ENCODE measurements around the gene RBM10.
"Not testable (repeated sequence)": the region's sequence is repeated elsewhere in the genome, so short reads cannot be mapped to it uniquely, and the experiment has no call there.

RBM10 gene

DNA sequence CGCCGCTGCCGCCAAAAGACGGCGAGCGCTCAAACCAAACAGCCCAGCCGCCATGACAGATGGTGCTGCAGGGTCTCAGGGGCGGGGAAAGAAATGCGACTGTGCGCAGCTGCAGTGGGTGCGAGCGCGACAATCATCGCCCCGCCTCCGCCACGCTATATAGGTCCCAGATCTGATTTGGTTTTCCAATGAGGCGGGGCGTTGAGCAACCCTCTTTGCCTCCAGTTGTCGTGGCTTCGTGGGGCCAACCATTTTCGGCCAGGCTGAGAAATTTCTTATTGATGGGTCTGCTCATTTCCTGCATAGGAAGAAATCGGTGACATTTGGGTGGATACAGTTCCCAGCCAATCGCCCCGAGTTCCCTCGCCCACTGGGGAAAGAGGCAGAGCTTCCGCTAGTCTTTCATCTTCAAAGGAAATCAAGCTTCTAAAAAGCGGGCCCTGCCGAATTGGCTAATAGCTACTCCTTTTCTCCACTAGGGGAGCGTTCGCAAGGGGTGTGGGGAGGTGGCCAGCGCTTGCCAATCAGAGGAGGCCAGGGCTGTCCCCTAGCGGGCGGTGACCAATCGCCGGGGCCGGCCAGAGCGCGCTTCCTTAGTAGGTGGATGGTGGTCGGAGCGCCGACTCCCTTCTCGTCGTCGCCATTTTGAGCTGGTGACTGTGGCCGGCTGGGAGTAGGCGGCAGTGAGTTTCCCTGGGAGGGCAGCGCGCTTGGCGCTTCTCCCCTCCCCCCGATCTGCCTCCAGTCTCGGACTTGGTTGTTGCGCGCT is at the start of gene RBM10, which contains the start of gene NDUFB11:
Gene RBM10 (plus strand): TSS at position 596 of the 769 bp plus-strand sequence. CDS start 2,261 bp downstream, outside the sequence.
Gene NDUFB11 (minus strand): TSS at position 77 of the 769 bp plus-strand sequence. CDS start 23 bp downstream, at position 54.
- Histone ChIP-seq H3K4me1 (ENCODE audit: control insufficient read depth, insufficient read depth, low read length) (peaks cover 18% of the 10 kb centered on the region), H3K9ac (ENCODE audit: low read length) (peak within 1 kb of the TSS; percentile 91), H3K9me3 (ENCODE audit: control insufficient read depth, low read length) (peaks cover 6% of the 10 kb centered on the region), H3K36me3 (ENCODE audit: control insufficient read depth, insufficient read depth, low read length, severe bottlenecking) (peaks cover 20% of the 10 kb centered on the region), H3K4me3 (ENCODE audit: low read length) (peak within 1 kb of the TSS; percentile 89), H3K27me3 (replicated peaks; ENCODE audit: control insufficient read depth, insufficient read depth, low read length) (peaks cover 10% of the 10 kb centered on the region)
- DNase-seq (ENCODE audit: low read depth) = peak; percentile 95

DNA sequence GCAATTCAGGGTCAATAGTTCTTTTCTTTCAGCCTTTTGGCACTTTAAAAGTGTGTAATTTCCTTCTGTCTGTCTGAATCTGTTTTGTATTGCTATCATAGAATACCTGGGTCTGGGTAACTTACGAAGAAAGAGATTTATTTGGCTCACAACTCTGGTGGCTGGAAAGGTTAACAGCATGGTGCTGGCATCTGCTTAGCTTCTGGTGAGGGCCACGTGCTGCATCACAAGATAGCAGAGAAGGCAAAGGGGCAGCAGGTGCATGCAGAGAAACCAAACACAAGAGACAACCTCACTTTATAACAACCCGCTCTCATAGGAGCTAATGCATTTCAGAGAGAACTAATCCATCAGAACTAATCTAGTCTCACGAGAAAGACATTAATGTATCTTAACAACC is 48.0 kb upstream of the RBM10 start:
- Histone ChIP-seq H3K4me3 (ENCODE audit: low read length) (no peak overlapping the region), H3K9me3 (ENCODE audit: control insufficient read depth, low read length) (peaks cover 2% of the 10 kb centered on the region), H3K9ac (ENCODE audit: low read length) (no peak overlapping the region), H3K36me3 (ENCODE audit: control insufficient read depth, insufficient read depth, low read length, severe bottlenecking) (no peaks in the 10 kb centered on the region), H3K27me3 (replicated peaks; ENCODE audit: control insufficient read depth, insufficient read depth, low read length) (peaks cover 23% of the 10 kb centered on the region), H3K4me1 (ENCODE audit: control insufficient read depth, insufficient read depth, low read length) (no peaks in the 10 kb centered on the region)
- DNase-seq (ENCODE audit: low read depth) = no peak

- no peaks in the 10 kb centered on the region for H3K4me1 ChIP-seq (ENCODE audit: control insufficient read depth, insufficient read depth, low read length)
- H3K9me3 ChIP-seq (ENCODE audit: control insufficient read depth, low read length) = peaks cover 2% of the 10 kb centered on the region
- peaks cover 23% of the 10 kb centered on the region for H3K27me3 ChIP-seq (replicated peaks; ENCODE audit: control insufficient read depth, insufficient read depth, low read length)
- no peak overlapping the region for H3K4me3 ChIP-seq (ENCODE audit: low read length)
- no peaks in the 10 kb centered on the region for H3K36me3 ChIP-seq (ENCODE audit: control insufficient read depth, insufficient read depth, low read length, severe bottlenecking)
- no peak for DNase-seq (ENCODE audit: low read depth)
- no peak overlapping the region for H3K9ac ChIP-seq (ENCODE audit: low read length)
Observed at GRCh38 chrX:47098338-47099094, 46.5 kb upstream of the RBM10 start.

GRCh38 chrX:47101206-47101605 is 43.8 kb upstream of the RBM10 start:
- Histone ChIP-seq H3K36me3 (ENCODE audit: control insufficient read depth, insufficient read depth, low read length, severe bottlenecking) (no peaks in the 10 kb centered on the region), H3K4me3 (ENCODE audit: low read length) (no peak overlapping the region), H3K9ac (ENCODE audit: low read length) (no peak overlapping the region), H3K9me3 (ENCODE audit: control insufficient read depth, low read length) (peaks cover 2% of the 10 kb centered on the region), H3K27me3 (replicated peaks; ENCODE audit: control insufficient read depth, insufficient read depth, low read length) (peaks cover 23% of the 10 kb centered on the region), H3K4me1 (ENCODE audit: control insufficient read depth, insufficient read depth, low read length) (no peaks in the 10 kb centered on the region)
- no peak for DNase-seq (ENCODE audit: low read depth)

DNA sequence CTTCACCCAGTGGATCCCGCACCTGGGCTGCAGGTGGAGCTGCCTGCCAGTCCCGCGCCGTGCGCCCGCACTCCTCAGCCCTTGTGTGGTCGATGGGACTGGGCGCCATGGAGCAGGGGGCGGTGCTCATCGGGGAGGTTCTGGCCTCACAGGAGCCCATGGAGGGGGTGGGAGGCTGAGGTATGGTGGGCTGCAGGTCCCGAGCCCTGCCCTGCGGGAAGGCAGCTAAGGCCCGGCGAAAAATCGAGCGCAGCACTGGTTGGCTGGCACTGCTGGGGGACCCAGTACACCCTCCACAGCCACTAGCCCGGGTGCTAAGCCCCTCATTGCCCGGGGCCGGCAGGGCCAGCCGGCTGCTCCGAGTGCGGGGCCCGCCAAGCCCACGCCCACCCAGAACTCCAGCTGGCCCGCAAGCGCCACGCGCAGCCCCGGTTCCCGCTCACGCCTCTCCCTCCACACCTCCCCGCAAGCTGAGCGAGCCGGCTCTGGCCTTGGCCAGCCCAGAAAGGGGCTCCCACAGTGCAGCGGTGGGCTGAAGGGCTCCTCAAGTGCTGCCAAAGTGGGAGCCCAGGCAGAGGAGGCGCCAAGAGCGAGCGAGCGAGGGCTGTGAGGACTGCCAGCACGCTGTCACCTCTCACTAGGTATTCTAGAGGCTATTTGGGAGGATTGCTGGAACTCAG is 33.9 kb upstream of the RBM10 start:
- not testable (repeated sequence) for H3K36me3 ChIP-seq (ENCODE audit: control insufficient read depth, insufficient read depth, low read length, severe bottlenecking); H3K4me1 ChIP-seq (ENCODE audit: control insufficient read depth, insufficient read depth, low read length); H3K4me3 ChIP-seq (ENCODE audit: low read length); H3K9me3 ChIP-seq (ENCODE audit: control insufficient read depth, low read length); H3K9ac ChIP-seq (ENCODE audit: low read length); DNase-seq (ENCODE audit: low read depth)
- peaks cover 15% of the 10 kb centered on the region for H3K27me3 ChIP-seq (replicated peaks; ENCODE audit: control insufficient read depth, insufficient read depth, low read length)

- Histone ChIP-seq H3K4me1 (ENCODE audit: control insufficient read depth, insufficient read depth, low read length) (no peaks in the 10 kb centered on the region), H3K9me3 (ENCODE audit: control insufficient read depth, low read length) (no peaks in the 10 kb centered on the region), H3K27me3 (replicated peaks; ENCODE audit: control insufficient read depth, insufficient read depth, low read length) (peaks cover 15% of the 10 kb centered on the region), H3K9ac (ENCODE audit: low read length) (no peak overlapping the region), H3K4me3 (ENCODE audit: low read length) (peak overlapping the region; percentile 6), H3K36me3 (ENCODE audit: control insufficient read depth, insufficient read depth, low read length, severe bottlenecking) (no peaks in the 10 kb centered on the region)
- peak; percentile 1 for DNase-seq (ENCODE audit: low read depth)
Observed at GRCh38 chrX:47112316-47112954, 32.6 kb upstream of the RBM10 start.

DNA sequence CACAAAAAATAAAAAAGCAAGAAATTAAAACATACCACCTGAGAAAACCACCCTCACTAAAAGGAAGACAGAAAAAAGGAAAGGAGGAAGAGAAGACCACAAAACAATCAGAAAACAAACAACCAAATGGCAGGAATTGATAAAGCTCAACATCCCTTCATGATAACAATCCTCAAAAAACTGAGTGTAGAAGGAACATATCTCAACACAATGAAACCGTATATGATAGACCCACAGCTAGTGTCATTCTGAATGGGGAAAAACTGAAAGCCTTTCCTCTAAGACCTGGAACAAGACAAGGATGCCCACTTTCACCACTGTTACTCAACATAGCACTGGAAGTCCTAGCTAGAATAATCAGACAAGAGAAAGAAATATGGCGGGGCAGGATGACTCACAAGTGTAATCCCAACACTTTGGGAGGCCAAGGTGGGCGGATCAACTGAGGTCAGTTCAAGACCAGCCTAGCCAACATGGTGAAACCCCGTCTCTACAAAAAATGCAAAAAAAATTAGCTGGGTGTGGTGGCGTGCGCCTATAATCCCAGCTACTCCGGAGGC is 28.4 kb upstream of the RBM10 start:
- not testable (repeated sequence) for H3K4me1 ChIP-seq (ENCODE audit: control insufficient read depth, insufficient read depth, low read length); H3K27me3 ChIP-seq (replicated peaks; ENCODE audit: control insufficient read depth, insufficient read depth, low read length); DNase-seq (ENCODE audit: low read depth); H3K4me3 ChIP-seq (ENCODE audit: low read length); H3K9me3 ChIP-seq (ENCODE audit: control insufficient read depth, low read length); H3K36me3 ChIP-seq (ENCODE audit: control insufficient read depth, insufficient read depth, low read length, severe bottlenecking); H3K9ac ChIP-seq (ENCODE audit: low read length)

DNA sequence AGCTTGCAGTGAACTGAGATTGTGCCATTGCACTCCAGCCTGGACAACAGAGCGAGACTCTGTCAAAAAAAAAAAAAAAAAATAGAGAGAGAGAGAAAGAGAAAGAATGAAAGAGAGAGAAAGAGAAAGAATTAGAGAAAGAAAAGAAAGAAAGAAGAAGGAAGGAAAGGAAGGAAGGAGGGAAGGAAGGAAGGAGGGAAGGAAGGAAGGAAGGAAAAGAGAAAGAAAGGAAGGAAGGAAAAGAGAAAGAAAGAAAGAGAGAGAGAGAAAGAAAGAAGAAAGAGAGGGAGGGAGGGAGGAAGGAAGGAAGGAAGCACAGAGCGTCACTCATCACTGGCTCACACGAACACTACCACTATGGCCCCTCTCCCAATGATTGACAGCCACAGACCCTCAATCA is 20.6 kb upstream of the RBM10 start:
- H3K36me3 ChIP-seq (ENCODE audit: control insufficient read depth, insufficient read depth, low read length, severe bottlenecking); H3K9me3 ChIP-seq (ENCODE audit: control insufficient read depth, low read length); H3K4me3 ChIP-seq (ENCODE audit: low read length); H3K9ac ChIP-seq (ENCODE audit: low read length); H3K4me1 ChIP-seq (ENCODE audit: control insufficient read depth, insufficient read depth, low read length); DNase-seq (ENCODE audit: low read depth): not testable (repeated sequence)
- H3K27me3 ChIP-seq (replicated peaks; ENCODE audit: control insufficient read depth, insufficient read depth, low read length) = peaks cover 18% of the 10 kb centered on the region

DNA sequence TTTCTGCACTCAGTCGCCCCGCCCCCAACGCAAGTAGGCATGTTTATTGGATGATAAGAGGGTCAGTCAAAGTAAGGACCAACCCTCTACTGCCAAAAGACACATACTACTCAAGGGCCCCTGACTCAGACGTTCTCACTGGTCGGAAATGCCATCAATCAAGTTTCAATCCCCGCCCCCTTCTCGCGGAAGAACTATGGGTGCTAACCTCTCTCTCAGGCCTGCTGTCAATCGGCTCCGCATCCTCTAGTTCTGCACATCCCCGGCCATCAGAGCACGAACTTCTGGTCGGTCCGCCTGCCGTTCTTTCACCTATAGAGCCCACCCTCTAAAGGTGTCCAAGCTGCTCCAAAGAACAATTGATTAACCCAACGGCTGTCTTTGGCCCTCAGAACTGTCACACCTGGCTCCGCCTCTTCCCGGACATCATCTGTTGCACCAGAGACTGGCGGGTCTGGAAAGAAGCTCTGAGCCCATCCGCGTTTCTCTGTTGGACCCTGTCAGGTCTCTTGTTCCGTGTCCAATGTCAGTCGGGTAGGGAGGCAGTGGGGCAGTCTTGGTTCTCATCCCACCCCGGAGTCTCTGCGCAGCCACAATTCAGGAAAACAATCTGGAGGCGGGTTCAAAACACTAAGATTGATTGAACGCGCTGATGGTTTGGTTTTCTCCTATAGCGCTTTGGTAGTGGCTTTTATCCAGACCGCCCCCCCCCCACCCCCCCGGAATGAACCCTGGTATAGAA is 15.7 kb upstream of the RBM10 start:
- DNase-seq (ENCODE audit: low read depth) = peak; percentile 93
- Histone ChIP-seq H3K9ac (ENCODE audit: low read length) (peak overlapping the region; percentile 85), H3K4me1 (ENCODE audit: control insufficient read depth, insufficient read depth, low read length) (no peaks in the 10 kb centered on the region), H3K27me3 (replicated peaks; ENCODE audit: control insufficient read depth, insufficient read depth, low read length) (peaks cover 18% of the 10 kb centered on the region), H3K9me3 (ENCODE audit: control insufficient read depth, low read length) (no peaks in the 10 kb centered on the region), H3K36me3 (ENCODE audit: control insufficient read depth, insufficient read depth, low read length, severe bottlenecking) (no peaks in the 10 kb centered on the region), H3K4me3 (ENCODE audit: low read length) (peak overlapping the region; percentile 87)

GRCh38 chrX:47129899-47130358 is 15.1 kb upstream of the RBM10 start:
- no peaks in the 10 kb centered on the region for H3K36me3 ChIP-seq (ENCODE audit: control insufficient read depth, insufficient read depth, low read length, severe bottlenecking)

More at GRCh38 chrX:47129899-47130358, 15.1 kb upstream of the RBM10 start:
- peak overlapping the region; percentile 87 for H3K4me3 ChIP-seq (ENCODE audit: low read length)
- peak; percentile 28 for DNase-seq (ENCODE audit: low read depth)
- H3K9me3 ChIP-seq (ENCODE audit: control insufficient read depth, low read length) = no peaks in the 10 kb centered on the region
- no peaks in the 10 kb centered on the region for H3K4me1 ChIP-seq (ENCODE audit: control insufficient read depth, insufficient read depth, low read length)
- peaks cover 19% of the 10 kb centered on the region for H3K27me3 ChIP-seq (replicated peaks; ENCODE audit: control insufficient read depth, insufficient read depth, low read length)
- peak overlapping the region; percentile 85 for H3K9ac ChIP-seq (ENCODE audit: low read length)

All from adipocyte (in vitro differentiated cells).